ENCODE results near the gene ZFR.

- TF ChIP-seq CTCF (IDR thresholded peaks at IDR 0.05), result no peak
- no peak for TF ChIP-seq EZH2phosphoT487 (IDR thresholded peaks at IDR 0.05)
Observed at GRCh38 chr5:32439086-32439642, 5.4 kb downstream of the ZFR start.

Measured in neural progenitor cell (in vitro differentiated cells).